Forelimb muscle (tissue), 1 donor: ENCODE data around the gene CPEB2. TPM values are rescaled to one million over a fixed set of nuclear protein-coding genes. Genes with fewer than 3 reads are reported as not detected.
"Not testable (repeated sequence)": the region's sequence is repeated elsewhere in the genome, so short reads cannot be mapped to it uniquely, and the experiment has no call there.

ENCODE experiments used
- DNase-seq: peaks from one replicate; pipeline ENCODE4 v3.0.0-alpha.2; 2013; ENCODE audit warnings: low read depth
- polyA plus RNA-seq: library from polyadenylated mRNA; unstranded; fragments of 120-200 nt; gene quantifications from one replicate; pipeline ENCODE4 v1.2.1, GENCODE V29; 2013; ENCODE audit not compliant: insufficient read length

CPEB2 gene
- polyA plus RNA-seq, 1 donor = 9.8 TPM

DNA sequence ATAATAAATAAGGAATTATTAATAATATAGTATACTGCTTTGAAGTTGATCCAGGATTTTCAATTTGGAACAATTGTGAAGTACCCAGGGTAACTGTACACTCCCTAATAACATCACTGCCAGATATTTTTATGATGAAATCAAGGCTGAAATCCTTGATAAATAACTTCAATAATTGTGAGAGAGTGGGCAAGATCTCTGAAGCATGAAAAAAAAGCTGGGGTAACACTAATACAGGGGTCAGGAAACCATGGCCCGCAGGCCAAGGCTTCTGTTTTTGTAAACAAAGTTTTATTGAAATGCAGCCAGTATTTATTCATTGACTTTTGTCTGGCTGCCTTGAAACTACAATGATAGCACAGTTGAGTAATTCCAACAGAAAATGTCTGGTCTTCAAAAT, 41.6 kb downstream of the CPEB2 start:
- DNase-seq = no peak

DNA sequence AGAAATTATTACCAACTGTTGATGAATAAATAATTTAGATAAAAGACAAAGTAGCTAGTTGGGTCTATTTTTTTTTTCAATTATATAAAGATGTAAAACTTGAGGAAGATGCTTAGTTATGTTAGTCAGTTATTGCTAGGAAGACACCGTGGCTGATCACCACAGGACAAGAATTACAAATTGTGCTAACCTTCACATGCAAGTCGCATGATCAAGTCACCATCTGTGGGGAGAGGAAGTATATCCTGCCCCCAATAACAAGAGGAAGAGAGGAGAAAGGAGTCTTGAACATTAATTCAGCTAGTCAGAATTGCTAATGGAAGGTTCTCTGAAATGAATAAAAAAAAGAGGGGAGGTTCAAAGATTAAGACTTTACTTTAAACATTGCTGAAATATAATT, 52.3 kb downstream of the CPEB2 start:
- no peak for DNase-seq

DNA sequence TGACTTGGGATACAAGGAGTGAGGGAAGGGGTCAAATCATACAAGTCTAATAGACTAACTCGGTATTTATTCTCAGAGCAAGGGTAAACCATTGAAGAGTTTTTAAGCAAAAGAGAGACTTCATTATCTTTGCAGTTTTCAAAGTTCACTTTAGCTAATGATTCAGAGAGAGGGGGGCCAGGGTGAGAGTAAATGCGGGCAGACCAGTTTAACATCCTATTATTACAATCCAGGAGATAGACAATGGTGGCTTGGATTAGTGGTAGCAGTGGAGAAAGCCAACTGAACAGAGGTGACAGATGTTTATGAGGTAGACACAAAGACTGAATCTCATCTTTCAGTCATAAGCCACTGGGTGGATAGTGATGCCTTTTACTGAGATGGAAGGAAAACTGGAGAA, 57.9 kb downstream of the CPEB2 start:
- no peak for DNase-seq

DNA sequence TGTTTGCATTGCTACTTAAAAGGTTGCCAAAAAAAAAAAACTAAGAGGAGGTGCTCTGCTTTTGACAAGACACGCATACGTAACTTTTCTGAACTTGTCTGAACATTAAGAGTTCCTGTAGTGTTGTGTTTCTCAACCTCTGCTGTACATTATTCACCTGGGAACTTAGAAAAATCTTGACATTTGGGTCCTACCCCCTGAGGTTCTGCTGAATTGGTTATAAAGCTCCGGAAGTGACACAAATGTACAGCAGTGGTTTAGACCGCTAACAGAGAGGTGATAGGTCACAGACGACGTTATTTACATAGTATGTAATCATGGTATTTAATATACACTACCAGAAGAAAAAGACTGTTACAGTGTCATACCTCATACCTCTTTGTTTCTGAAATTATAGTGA, 61.1 kb downstream of the CPEB2 start:
- DNase-seq = no peak

DNA sequence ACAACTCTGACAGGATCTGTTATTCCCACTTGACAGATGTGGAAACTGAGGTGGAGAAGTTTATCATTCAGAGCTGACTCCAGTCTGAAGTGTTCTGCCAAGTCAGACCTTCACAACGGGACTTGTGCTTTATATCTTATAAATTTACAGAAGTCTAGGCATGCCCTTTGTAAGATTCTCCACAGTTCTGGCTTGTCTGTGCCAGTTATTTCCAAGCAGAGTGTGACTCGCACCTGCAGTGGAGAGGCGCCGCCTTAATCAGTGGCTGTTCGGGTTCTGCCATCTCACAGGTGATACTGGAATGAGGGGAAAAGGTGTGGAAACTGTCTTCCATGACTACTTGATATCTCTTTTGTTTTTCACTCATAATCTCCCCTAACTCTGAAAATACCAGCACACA, 63.2 kb downstream of the CPEB2 start:
- DNase-seq = no peak

DNA sequence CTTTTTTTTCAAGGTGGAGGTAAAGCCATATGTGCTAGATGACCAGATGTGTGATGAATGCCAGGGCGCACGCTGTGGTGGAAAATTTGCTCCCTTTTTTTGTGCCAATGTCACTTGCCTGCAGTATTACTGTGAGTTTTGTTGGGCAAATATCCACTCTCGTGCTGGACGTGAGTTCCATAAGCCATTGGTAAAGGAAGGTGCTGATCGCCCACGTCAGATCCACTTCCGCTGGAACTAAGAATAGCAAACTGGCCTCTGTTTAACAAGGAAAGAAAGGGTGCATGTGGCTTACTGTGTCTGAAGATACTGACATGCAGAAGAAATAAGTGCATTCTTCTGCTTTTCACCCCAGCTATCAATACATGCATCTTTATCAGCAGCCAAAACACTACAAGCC, 63.9 kb downstream of the CPEB2 start:
- no peak for DNase-seq

DNA sequence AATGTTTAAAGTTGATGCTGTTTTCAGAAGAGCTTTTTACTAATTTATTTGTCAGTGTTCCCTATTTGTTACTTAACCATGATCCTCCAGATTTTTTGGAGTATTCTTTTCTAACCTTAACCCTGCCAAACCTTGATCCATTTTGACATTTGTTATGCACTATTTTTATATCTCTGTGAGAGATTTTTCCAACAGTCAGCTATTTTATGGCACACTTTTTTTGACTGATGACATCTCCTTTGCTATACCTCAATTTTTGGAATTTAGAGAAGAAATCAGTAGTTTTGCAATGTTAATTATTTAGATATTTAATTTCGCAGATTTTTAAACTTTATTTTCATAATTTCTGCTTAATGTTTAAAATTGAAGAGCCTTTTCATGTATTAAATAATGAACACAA, 66.0 kb downstream of the CPEB2 start:
- DNase-seq = no peak

DNA sequence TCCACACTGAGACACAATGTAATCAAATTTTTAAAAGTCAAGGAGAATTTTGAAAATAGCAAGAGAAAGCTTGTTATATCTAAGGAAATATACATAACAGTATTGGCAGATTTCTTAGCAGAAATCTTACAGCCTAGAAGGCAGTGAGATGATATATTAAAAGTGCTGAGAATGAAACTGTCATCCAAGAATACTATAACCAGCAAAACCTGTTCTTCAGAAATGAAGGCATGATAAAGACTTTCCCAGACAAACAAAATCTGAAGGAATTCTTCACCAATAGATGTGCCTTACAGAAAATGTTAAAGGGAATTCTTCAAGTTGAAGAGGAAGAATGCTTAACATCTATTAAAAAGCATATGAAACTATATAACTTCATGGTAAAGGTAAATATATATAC, 73.6 kb downstream of the CPEB2 start:
- DNase-seq = no peak

DNA sequence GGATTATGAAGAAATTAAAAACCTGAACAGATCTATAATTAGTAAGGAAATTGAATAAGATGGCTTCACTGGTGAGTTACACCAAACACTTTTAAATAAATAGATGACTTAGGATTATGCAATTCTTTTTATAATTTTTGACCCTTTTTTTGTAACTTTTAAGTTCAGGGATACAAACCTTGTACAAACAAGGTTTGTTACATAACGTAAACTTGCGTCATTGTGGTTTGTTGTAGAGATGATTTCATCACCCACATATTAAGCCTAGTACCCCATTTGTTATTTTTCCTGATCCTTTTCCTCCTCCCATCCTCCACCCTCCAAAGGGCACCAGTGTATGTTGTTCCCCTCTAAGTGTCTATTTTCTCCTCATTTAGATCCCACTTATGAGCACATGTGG, 75.7 kb downstream of the CPEB2 start:
- no peak for DNase-seq

DNA sequence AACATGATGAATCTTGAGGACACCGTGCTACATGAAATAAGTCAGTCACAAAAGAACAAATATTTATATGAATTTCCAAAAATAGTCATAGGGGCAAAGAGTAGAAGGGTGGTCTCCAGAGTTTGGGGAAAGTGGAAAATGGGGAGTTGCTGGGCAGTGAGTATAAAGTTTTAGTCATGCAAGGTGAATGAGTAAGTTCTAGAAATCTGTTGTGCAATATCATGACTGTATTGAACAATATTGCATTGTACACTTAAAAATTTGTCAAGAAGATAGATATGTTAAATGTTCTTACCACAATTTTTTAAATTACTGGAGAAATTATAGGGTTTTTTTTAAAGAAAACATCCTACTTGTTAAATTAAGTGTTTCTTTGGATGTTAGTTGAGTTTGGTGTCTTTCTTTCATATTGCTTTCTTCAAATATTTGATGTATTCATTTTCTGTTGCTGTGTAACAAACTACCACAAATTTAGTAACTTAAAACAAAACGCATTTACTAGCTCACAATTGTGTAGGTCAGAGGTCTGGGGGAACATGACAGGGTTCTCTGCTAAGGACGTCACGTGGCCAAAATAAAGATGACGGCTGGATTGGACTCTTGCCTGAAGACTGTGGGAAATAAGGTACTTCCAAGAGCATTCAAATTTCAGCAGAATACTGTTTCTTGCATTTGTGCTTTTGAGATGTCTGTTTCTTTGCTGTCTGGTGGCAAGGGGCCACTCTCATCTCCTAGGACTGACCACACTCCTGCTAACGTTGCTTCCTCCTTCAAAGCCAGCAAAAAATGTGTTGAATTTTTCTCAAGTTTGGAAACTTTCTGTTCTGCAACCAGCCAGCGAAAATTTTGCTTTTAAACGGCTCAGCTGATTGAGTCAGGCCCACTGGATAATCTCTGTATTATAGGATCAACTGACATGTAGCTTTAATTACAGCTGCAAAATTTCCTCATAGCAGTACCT, 76.7 kb downstream of the CPEB2 start:
- DNase-seq = no peak

DNA sequence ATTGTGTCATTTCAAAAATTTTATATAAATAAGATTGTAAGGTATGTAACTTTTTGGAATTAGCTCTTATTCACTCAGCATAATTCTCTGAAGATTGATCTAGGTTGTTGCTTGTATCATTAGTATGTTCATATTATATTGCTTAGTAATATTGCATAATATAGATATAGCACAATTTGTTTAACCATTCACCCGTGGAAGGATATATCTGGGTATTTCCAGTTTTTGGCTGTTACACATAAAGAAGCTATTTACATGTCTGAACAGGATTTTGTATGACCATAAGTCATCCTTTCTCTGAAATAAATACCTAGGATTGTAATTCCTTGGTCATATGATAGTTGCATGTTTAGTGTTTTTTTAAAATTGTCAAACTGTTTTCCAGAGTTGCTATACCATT, 82.5 kb downstream of the CPEB2 start:
- no peak for DNase-seq

DNA sequence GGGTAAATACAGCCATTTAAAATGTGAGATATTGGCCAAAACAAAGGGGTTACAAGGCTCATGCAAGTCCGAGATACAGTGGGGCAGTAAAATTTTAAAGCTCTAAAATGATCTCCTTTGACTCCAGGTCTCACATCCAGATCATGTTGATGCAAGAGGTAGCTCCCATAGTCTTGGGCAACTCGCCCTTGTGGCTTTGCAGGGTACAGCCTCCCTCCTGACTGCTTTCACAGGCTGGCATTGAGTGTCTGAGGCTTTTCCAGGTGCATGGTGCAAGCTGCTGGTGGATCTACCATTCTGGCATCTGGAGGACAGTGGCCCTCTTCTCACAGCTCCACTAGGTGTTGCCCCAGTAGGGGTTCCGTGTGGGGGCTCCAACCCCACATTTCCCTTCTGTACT, 83.5 kb downstream of the CPEB2 start:
- not testable (repeated sequence) for DNase-seq

DNA sequence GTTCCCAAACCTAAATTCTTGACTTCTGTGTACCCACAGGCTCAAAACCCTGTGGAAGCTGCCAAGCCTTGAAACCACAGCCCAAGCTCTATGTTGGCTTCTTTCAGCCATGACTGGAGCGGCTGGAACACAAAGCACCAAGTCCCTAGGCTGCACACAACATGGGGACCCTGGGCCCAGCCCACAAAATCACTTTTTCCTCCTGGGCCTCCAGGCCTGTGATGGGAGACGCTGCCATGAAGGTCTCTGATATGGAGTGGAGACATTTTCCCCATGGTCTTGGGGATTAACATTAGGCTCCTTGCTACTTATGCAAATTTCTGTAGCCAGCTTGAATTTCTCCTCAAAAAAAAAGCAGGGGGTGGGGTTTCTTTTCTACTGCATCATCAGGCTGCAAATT, 84.0 kb downstream of the CPEB2 start:
- not testable (repeated sequence) for DNase-seq

DNA sequence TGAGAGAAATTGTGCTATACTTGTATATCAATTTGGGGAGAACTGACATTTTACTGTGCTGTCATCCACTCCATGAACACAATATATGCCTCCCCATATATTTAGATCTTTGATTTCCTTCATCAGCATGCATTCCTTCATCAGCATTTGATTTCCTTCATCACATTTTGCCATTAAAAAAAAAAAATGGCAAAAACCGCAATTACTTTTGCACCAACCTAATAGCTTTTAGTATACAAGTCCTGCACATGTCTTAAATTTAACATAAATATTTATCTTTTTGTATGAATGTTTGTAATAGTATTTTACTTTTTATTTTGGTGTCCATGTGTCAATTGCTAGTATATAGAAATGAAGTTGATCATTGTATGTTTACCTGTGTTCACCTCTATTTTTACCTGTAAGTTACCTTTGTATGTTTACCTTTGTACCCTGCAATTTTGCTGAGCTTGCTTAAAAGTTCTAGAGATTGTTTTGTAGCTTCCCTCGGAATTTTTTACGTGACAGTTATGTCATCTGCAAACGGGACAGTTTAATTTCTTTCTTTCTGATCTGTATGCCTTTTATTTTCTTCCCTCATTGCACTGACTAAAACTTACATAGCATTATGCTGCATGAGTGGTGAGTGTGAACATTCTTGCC, 86.2 kb downstream of the CPEB2 start:
- DNase-seq = no peak

DNA sequence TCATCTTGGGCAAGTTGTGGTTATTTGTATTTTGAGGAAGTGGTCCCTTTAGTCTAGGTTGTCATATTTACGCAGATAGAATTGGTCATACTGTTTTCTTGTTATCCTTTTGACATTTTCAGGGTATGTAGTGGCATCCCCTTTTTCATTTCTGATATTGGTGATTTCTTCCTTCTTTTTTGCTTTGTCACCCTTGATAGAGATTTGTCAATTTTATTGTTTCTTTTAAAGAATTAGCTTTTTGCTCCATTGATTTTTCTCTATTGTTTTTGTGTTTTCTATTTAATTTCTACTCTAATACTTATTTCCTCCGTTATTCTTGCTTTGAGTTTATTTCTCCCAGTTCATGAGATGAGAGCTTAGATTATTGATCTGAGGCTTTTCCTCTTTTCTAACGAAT, 87.7 kb downstream of the CPEB2 start:
- no peak for DNase-seq

DNA sequence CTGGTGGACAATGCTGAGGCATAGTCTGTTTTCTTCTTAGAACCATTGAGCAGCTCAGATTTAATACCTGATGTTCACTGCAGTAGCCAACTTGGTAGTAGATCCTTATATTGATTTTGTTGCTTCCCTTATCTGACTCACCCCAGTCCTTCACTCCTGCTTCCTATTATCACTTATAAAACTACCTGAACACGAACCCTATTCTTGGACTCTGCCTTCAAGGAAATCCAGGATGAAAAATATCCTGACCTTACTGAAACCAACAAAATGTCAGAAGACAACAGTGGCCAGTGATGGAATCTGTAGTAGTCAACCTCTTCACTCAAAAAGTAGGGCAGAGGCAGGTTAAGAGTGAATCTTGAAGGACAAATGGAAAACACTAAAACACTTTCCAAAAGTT, 98.1 kb downstream of the CPEB2 start:
- DNase-seq = no peak

DNA sequence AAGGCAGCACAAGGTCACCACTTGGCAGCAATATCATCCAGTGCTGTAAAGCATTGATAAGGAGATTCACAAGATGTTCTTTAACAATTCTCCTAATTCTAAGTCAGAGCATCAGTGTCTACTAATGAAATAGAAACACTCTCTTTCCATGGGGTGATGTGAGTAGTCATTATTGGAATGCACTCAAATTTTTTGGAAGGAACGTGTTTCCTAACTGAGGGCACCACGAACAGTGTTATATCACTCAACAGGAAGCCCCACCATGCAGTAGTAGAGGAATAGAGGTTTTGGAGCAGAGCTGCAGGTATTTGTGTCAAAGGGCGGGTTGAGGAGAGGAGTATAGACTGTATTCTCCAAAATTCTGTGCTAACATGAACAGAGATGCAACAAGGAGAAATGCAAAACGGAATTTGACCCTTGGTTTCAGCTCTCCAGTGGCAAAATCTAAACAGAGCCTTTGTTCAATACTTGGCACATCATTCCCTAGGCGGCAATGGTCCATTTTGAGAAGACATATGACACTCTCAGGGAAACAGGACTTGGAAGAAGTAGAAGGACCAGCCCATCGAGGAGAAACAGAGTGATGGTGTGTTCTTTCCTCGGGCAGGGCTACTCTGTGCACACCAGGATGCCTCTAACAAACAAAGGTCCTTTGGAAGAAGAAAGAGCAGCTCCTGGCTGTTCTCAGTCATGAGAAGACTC, 98.9 kb downstream of the CPEB2 start:
- DNase-seq = no peak

DNA sequence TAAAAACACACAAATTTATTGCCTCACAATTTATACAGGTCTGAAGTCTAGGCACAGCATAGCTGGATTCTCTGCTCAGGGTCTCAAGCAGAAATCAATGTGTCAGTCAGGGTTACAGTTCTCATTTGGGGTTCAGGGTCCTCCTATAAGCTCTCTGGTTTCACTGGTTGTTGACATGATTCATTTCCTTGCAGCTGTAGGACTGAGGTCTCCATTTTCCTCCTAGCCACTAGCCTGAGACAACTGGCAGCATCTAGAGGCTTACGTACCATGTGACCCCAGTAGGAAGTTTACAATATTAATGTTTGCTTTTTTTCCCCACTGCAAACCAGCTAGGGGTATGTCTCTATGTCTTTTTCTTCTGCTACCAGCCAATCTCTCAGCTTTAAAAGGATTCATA, 102.5 kb downstream of the CPEB2 start:
- DNase-seq = no peak

DNA sequence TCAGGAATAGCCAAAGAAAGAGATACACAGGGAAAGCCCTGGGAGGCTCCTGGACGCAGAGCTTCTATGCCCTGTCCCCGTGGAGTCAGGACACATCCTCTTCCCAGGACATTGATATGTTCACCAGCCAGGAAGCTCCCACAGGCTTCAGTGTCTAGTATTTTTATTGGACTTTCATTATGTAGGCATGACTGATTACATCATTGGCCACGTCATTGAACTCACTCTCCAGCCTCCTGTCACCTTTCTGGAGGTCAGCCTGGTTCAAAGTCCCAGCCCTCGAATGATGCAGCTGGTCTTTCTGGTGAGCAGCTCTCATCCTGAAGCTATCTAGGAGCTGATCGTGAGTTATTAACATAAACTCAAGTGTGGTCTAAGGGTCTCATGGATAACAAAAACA, 104.1 kb downstream of the CPEB2 start:
- DNase-seq = no peak

DNA sequence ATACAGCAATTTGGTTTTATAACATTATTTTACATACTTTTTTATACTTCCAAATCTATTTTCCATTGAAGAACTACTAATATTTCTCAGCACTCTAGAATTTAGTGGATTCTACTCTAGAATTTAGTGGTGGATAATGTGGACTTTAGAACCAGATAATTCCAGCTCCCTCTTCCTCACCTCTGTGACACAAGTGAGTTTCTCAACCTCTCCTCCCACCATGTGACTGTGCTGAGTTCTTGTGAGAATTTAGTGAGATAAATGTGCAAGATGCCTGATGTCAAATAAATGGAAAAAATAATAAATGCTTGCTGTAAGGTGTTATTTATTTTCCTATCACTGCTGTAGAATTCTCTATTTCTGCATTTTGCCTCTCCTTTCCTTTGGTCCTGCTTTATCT, 107.3 kb downstream of the CPEB2 start:
- no peak for DNase-seq

DNA sequence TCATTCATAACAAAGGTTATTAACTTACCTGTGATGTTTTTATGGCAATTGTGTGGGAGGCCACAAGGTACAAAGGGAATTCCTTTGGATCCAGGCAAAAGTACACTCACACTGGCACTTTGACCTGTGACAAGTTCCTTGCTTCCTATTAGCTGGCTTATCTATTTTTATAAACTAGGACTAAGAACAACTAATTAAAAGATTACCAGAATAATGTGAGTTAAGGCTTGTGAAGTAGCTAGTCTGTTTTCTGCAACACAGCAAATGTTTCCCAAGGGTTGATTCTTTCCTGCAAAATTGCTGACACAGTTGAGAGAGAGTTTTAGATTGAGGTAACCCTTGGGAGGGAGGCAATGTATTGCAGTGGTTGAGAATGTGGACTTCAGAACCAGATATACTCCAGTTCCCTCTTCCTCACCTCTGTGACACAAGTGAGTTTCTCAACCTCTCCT, 107.9 kb downstream of the CPEB2 start:
- no peak for DNase-seq

DNA sequence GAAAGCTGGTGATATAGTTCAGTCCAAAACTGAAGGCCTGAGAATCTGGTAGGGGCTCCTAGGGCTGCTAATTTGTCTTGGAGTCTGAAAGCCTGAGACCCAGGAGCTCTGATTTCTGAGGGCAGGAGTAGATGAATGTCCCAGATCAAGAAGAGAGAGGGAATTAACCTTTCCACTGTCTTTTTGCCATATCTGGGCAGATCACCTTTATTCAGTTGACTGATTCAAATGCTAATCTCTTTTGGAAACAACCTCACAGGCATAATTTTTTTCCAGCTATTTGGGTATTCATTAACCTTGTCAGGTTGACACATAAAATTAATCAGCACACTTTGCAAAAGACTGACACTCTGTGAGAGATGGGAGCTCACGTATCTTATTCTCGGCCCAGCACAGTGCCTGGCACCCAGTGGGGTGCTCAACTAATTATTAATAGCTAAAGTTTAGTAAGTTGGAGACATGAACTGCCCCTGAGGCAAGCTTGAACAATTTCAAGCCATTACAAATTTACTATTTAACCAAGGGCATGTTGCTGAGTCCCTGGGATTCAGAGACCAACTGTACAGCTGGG, 114.3 kb downstream of the CPEB2 start:
- no peak for DNase-seq
